IMR-90 (cell line): ENCODE results near the gene ARHGEF10L. TPM values are rescaled to one million over a fixed set of nuclear protein-coding genes. Genes with fewer than 3 reads are reported as not detected.

Experiments used
- ATAC-seq: fragments of 200-7000 bp; cut with Tn5 transposase; 2 replicates; pipeline ENCODE4 v1.9.1; 2020; ENCODE audit warnings: low read depth, mild to moderate bottlenecking, moderate library complexity
- BruUV-seq: library from RNA; stranded (reverse); fragments of 400-500 nt; replicated peaks from 2 replicates; lab custom pipeline; 2021; lab: Mats Ljungman, UMichigan
- CTCF ChIA-PET: fragments of 300-600 bp; formaldehyde crosslinking; extraction: SDS; loops from one replicate; lab custom pipeline; 2021; ENCODE audit warnings: antibody characterized with exemption; lab: Yijun Ruan, JAX
- POLR2A ChIA-PET: fragments of 300-600 bp; sonication (Branson Sonifier 250); formaldehyde crosslinking; loops from one replicate; lab custom pipeline; 2022; ENCODE audit warnings: antibody characterized with exemption; ENCODE audit not compliant: unreplicated experiment; lab: Charles Lee
- DNase-seq: peaks from one replicate; pipeline ENCODE4 v3.0.0; 2013
- H2AFZ ChIP-seq: replicated peaks from 2 replicates; pipeline ENCODE3; 2013; ENCODE audit warnings: low read length, mild to moderate bottlenecking; ENCODE audit not compliant: poor library complexity
- H2AK5ac ChIP-seq: 2 replicates; pipeline ENCODE4 v1.6.1; 2013; ENCODE audit warnings: low read depth, low read length, inconsistent platforms
- H2AK9ac ChIP-seq: replicated peaks from 2 replicates; pipeline ENCODE3; 2013; ENCODE audit warnings: mild to moderate bottlenecking, low read depth, low read length, moderate library complexity; ENCODE audit not compliant: poor library complexity
- H2BK120ac ChIP-seq: 2 replicates; pipeline ENCODE4 v1.6.1; 2013; ENCODE audit warnings: low read depth, low read length, inconsistent platforms
- H2BK15ac ChIP-seq: 3 replicates; pipeline ENCODE4 v1.6.1; 2013; ENCODE audit warnings: low read depth, low read length, inconsistent platforms
- H2BK20ac ChIP-seq: 2 replicates; pipeline ENCODE4 v1.6.1; 2013; ENCODE audit warnings: low read depth, mild to moderate bottlenecking, inconsistent platforms, low read length, moderate library complexity
- H2BK5ac ChIP-seq: 2 replicates; pipeline ENCODE4 v1.6.1; 2013; ENCODE audit warnings: mild to moderate bottlenecking, low read depth, low read length, inconsistent platforms; ENCODE audit not compliant: poor library complexity, severe bottlenecking
- H3K14ac ChIP-seq: replicated peaks from 2 replicates; pipeline ENCODE4 v1.6.1; 2013; ENCODE audit warnings: low read depth, low read length, inconsistent platforms
- H3K18ac ChIP-seq: 2 replicates; pipeline ENCODE4 v1.6.1; 2013; ENCODE audit warnings: low read depth, low read length, control low read depth
- H3K23ac ChIP-seq: 2 replicates; pipeline ENCODE4 v1.6.1; 2013; ENCODE audit warnings: low read depth, low read length, inconsistent platforms
- H3K27ac ChIP-seq: 2 replicates; pipeline ENCODE4 v1.5.1; 2013; ENCODE audit warnings: mild to moderate bottlenecking, control low read depth, low read length; ENCODE audit not compliant: insufficient read depth
- H3K27me3 ChIP-seq: 2 replicates; pipeline ENCODE4 v1.6.1; 2013; ENCODE audit warnings: low read length; ENCODE audit not compliant: control insufficient read depth, insufficient read depth
- H3K36me3 ChIP-seq: 2 replicates; pipeline ENCODE4 v1.6.1; 2013; ENCODE audit warnings: low read length, mixed read lengths; ENCODE audit not compliant: control insufficient read depth, insufficient read depth
- H3K4ac ChIP-seq: 2 replicates; pipeline ENCODE4 v1.6.1; 2013; ENCODE audit warnings: low read depth, low read length, inconsistent platforms
- H3K4me1 ChIP-seq: 2 replicates; pipeline ENCODE4 v1.6.1; 2013; ENCODE audit warnings: low read length, mixed read lengths; ENCODE audit not compliant: control insufficient read depth, insufficient read depth
- H3K4me2 ChIP-seq: 2 replicates; pipeline ENCODE4 v1.6.1; 2013; ENCODE audit warnings: low read depth, mild to moderate bottlenecking, control low read depth, low read length, moderate library complexity
- H3K4me3 ChIP-seq: 2 replicates; pipeline ENCODE4 v1.5.1; 2013; ENCODE audit warnings: low read depth, mild to moderate bottlenecking, control low read depth, low read length, moderate library complexity; ENCODE audit not compliant: insufficient read depth
- H3K56ac ChIP-seq: 2 replicates; pipeline ENCODE4 v1.6.1; 2013; ENCODE audit warnings: low read length, inconsistent platforms; ENCODE audit not compliant: insufficient read depth; ENCODE audit errors: extremely low read depth
- H3K79me1 ChIP-seq, 2 experiments: 2 replicates each; pipeline ENCODE4 v1.6.1; 2013; ENCODE audit warnings: low read length in 2 of 2, inconsistent platforms in 1 of 2, low read depth in 1 of 2
- H3K9ac ChIP-seq: 2 replicates; pipeline ENCODE4 v1.6.1; 2013; ENCODE audit warnings: low read depth, low read length, control low read depth
- H3K9me1 ChIP-seq: 2 replicates; pipeline ENCODE4 v1.6.1; 2013; ENCODE audit warnings: low read length, inconsistent platforms; ENCODE audit not compliant: insufficient read depth
- H3K9me3 ChIP-seq: 2 replicates; pipeline ENCODE4 v1.6.1; 2013; ENCODE audit warnings: low read length; ENCODE audit not compliant: control insufficient read depth, insufficient read depth
- H4K20me1 ChIP-seq: 2 replicates; pipeline ENCODE4 v1.6.1; 2013; ENCODE audit warnings: low read length, inconsistent platforms; ENCODE audit not compliant: insufficient read depth
- H4K5ac ChIP-seq: 2 replicates; pipeline ENCODE4 v1.6.1; 2013; ENCODE audit warnings: mild to moderate bottlenecking, low read depth, low read length, control low read depth
- H4K8ac ChIP-seq, 2 experiments: 2 replicates each; pipeline ENCODE4 v1.6.1; 2013; ENCODE audit warnings: low read depth in 2 of 2, low read length in 2 of 2, control low read depth in 1 of 2, inconsistent platforms in 1 of 2
- H4K91ac ChIP-seq: 2 replicates; pipeline ENCODE4 v1.6.1; 2013; ENCODE audit warnings: low read depth, low read length, inconsistent platforms; ENCODE audit not compliant: insufficient read depth
- BHLHE40 ChIP-seq: fragments of 150-350 bp; IDR thresholded peaks from 2 replicates; pipeline ENCODE4 v1.6.1; 2016; ENCODE audit warnings: mild to moderate bottlenecking, low read depth, low read length
- CHD1 ChIP-seq: IDR thresholded peaks from 2 replicates; pipeline ENCODE4 v1.6.1; 2012; ENCODE audit warnings: low read depth, low read length, improper control_type of control experiment
- FOS ChIP-seq: fragments of 150-350 bp; IDR thresholded peaks from 2 replicates; pipeline ENCODE4 v1.6.1; 2016; ENCODE audit warnings: low read depth, low read length
- MAFK ChIP-seq: IDR thresholded peaks from 2 replicates; pipeline ENCODE4 v1.6.1; 2012; ENCODE audit warnings: low read depth, low read length, improper control_type of control experiment
- NFE2L2 ChIP-seq: fragments of 150-350 bp; IDR thresholded peaks from 2 replicates; pipeline ENCODE4 v1.6.1; 2016; ENCODE audit warnings: low read depth, mild to moderate bottlenecking, low read length
- RCOR1 ChIP-seq: IDR thresholded peaks from 2 replicates; pipeline ENCODE4 v1.6.1; 2012; ENCODE audit warnings: mild to moderate bottlenecking, low read length, improper control_type of control experiment; ENCODE audit not compliant: insufficient replicate concordance
- RFX5 ChIP-seq: IDR thresholded peaks from 2 replicates; pipeline ENCODE4 v1.8.0; 2012; ENCODE audit warnings: low read depth, mild to moderate bottlenecking, low read length, moderate library complexity
- SMC3 ChIP-seq: fragments of 150-350 bp; IDR thresholded peaks from 2 replicates; pipeline ENCODE4 v1.6.1; 2016; ENCODE audit warnings: low read depth, mild to moderate bottlenecking, antibody characterized with exemption, low read length, moderate library complexity
- WGBS, 2 experiments: methylation state at CpG; one replicate each; pipeline versions ENCODE4 v1.1.5 to v1.1.7; 2013; ENCODE audit warnings: missing lambda C conversion rate in 2 of 2; ENCODE audit not compliant: insufficient read length in 1 of 2; ENCODE audit errors: extremely low coverage in 2 of 2; 5-methylcytosine and 5-hydroxymethylcytosine counted together
- dilution Hi-C: fragments of 300-500 bp; cut with HindIII; formaldehyde crosslinking; loops from one replicate; pipeline ENCODE4 v1.14.3; 2018; ENCODE audit warnings: low sequenced_read_pairs; ENCODE audit not compliant: unreplicated experiment
- in situ Hi-C: fragments of 300-500 bp; cut with MboI; formaldehyde crosslinking; loops from 3 replicates; pipeline ENCODE4 v1.14.3; 2019; ENCODE audit warnings: low sequenced_read_pairs, inconsistent platforms, mixed read lengths
- intact Hi-C: fragments of 100-400 bp; cut with micrococcal nuclease; formaldehyde crosslinking; loops from 2 replicates; pipeline ENCODE4 v1.10.0; 2022
- polyA plus RNA-seq, 3 experiments: library from polyadenylated mRNA; depleted of rRNA; stranded (reverse); fragments of >200 nt; gene quantifications; 2 replicates each; pipeline ENCODE4 v1.2.3, GENCODE V29; 2012; ENCODE audit warnings: low replicate concordance in 1 of 3
- total RNA-seq: library from RNA; depleted of rRNA; stranded (reverse); fragments of >200 nt; gene quantifications from 2 replicates; pipeline ENCODE4 v1.2.3, GENCODE V29; 2012
- TF ChIP-seq, protein P1 (sequence below): fragments of 150-350 bp; IDR thresholded peaks from 2 replicates; pipeline ENCODE4 v1.6.1; 2016; ENCODE audit warnings: low read depth, mild to moderate bottlenecking, low read length, moderate library complexity, borderline replicate concordance
- TF ChIP-seq, protein P2 (sequence below): fragments of 150-350 bp; IDR thresholded peaks from 2 replicates; pipeline ENCODE4 v1.6.1; 2017; ENCODE audit warnings: mild to moderate bottlenecking, antibody characterized with exemption, low read length, low read depth

ARHGEF10L gene
- total and polyA plus RNA-seq, 2 of the 4 experiments (the other 2 are of a cell fraction): 4.8 to 12.4 TPM

DNA sequence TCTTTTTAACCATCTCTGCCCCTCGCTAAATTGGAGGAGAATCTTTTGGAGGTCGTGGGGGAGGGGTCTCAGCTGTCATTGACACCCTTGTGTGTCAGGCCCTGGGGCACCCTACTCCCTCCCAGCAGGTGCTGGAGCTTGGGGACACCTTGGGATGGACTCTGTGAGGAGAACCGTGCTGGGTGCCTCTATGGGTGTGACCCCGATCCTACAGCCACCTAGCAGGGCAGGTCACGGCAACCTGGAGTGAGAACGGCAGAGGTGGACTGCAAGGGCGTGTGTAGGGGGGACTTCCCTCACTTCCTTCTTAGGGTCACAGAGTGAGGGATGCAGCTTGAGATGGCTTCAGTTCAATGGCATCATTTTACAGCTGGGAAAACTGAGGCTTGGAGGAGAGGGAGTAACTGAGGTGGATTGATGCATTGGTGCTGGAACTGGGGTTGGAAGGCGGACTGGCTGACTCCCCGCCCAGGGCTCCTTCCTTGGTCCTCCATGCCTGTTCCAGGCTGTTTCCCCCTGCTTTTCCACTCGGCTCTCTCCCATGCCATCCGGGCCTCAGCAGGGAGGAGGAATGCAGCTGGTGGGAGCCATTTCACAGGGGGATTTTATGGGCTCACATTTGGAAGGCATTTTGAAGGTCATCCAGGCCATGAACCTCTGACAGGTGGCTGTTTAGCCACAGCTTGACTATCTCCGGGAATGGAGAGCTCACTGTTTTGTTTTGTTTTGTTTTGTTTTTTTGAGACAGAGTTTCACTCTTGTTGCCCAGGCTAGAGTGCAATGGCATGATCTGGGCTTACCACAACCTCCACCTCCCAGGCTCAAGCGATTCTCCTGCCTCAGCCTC is 18.8 kb upstream of the ARHGEF10L start (continued):
- no peak for TF ChIP-seq SMC3

DNA sequence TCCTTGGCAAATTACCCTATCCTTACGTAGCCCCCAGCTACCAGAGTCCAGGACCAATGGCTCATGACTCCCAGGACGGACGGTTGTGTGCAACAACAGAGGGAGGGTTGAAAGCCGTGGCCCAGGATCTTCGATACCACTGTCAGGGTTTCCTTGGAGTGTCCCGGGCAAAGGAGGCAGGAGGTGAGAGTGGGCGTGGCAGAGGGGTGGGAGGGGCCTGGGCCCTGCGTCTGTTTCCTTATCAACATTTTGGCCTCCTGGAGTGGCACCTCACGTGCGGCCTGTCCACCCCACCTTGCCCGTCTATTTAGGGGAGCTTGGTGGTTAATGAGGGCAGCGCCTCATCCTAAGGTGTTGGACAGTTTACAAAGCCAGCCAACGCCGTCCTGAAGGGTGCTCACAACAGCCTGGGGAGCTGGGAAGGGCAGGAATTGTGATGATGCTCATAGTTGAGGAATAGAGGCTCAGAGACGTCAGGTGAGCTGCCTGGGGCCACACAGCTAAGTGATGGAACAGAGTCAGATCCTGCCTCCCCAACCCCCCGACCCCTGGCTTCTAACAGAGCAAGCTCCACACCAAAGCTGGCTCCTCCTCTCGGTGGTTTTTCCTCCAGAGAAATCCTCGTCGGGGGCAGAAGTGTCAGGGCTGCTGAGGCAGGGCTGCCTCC is 17.4 kb upstream of the ARHGEF10L start:
- WGBS, 2 experiments: 67% methylated on average over 6 of the region's 19 CpGs; no CpG with 5 or more reads in 1 of the 2 experiments
- intact Hi-C loops (no loop called here), in situ Hi-C loops (no loop called here), dilution Hi-C loops (no loop called here)
- no peaks in the 10 kb centered on the region for H4K20me1 ChIP-seq
- no peak overlapping the region for H2AK5ac ChIP-seq
- no peak overlapping the region for H3K4me2 ChIP-seq
- H3K4ac ChIP-seq: no peak overlapping the region
- DNase-seq (no peak), ATAC-seq (no peak)
- H3K4me1 ChIP-seq: no peaks in the 10 kb centered on the region
- no peaks in the 10 kb centered on the region for H3K9me3 ChIP-seq
- ChIA-PET POLR2A (no interaction called here), CTCF (interaction anchor here (0.5 to 1.1 kb wide), 3 partner anchors 44 to 476 kb away, joined by 3 to 7 read pairs (median 5); no protein-coding TSS in a partner anchor)
- no peak overlapping the region for H3K56ac ChIP-seq
- H3K36me3 ChIP-seq: no peaks in the 10 kb centered on the region
- H2AFZ ChIP-seq: peak overlapping the region; percentile 41
- H2BK120ac ChIP-seq: no peak overlapping the region
- no peaks in the 10 kb centered on the region for H3K79me1 ChIP-seq
- H3K23ac ChIP-seq: no peak overlapping the region
- peaks cover 27% of the 10 kb centered on the region for H3K27me3 ChIP-seq
- no peak overlapping the region for H2AK9ac ChIP-seq
- H2BK20ac ChIP-seq: no peak overlapping the region
- H2BK15ac ChIP-seq: no peak overlapping the region
- no peak overlapping the region for H4K5ac ChIP-seq
- no peak overlapping the region for H3K9ac ChIP-seq
- H4K8ac ChIP-seq: no peak overlapping the region
- H2BK5ac ChIP-seq: no peak overlapping the region
- H3K27ac ChIP-seq: no peak overlapping the region
- no TSS peak for BruUV-seq
- H3K9me1 ChIP-seq: 0 out of 2 replicates have a peak, but pooled peaks cover 3% of the 10 kb centered on the region
- no peak overlapping the region for H3K4me3 ChIP-seq
- no peak overlapping the region for H3K18ac ChIP-seq
- no peak overlapping the region for H3K14ac ChIP-seq
- H4K91ac ChIP-seq: no peak overlapping the region
- TF ChIP-seq SMC3 (no peak), CHD1 (no peak), FOS (no peak), NFE2L2 (no peak), MAFK (no peak), RCOR1 (no peak), BHLHE40 (no peak), RFX5 (no peak)
- TF ChIP-seq, protein P1, sequence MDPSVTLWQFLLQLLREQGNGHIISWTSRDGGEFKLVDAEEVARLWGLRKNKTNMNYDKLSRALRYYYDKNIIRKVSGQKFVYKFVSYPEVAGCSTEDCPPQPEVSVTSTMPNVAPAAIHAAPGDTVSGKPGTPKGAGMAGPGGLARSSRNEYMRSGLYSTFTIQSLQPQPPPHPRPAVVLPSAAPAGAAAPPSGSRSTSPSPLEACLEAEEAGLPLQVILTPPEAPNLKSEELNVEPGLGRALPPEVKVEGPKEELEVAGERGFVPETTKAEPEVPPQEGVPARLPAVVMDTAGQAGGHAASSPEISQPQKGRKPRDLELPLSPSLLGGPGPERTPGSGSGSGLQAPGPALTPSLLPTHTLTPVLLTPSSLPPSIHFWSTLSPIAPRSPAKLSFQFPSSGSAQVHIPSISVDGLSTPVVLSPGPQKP: no peak
- TF ChIP-seq, protein P2, sequence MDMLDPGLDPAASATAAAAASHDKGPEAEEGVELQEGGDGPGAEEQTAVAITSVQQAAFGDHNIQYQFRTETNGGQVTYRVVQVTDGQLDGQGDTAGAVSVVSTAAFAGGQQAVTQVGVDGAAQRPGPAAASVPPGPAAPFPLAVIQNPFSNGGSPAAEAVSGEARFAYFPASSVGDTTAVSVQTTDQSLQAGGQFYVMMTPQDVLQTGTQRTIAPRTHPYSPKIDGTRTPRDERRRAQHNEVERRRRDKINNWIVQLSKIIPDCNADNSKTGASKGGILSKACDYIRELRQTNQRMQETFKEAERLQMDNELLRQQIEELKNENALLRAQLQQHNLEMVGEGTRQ: no peak
